ENCODE results near the gene MARK2.

GRCh38 chr11:63835158-63835545 is 3.8 kb upstream of the MARK2 start:
- TF ChIP-seq CTCF (IDR thresholded peaks at IDR 0.05) = no peak
- TF ChIP-seq ZFX (IDR thresholded peaks at IDR 0.05; ENCODE audit: borderline replicate concordance) = no peak
